Activated CD4-positive, alpha-beta memory T cell treated with anti-CD3 and anti-CD28 coated beads, Interleukin-2, amount 10 ng/mL, durations not matched to agents 7 days and 5 days (primary cell): ENCODE data around the gene RNASE7. TPM values are rescaled to one million over a fixed set of nuclear protein-coding genes. Genes with fewer than 3 reads are reported as not detected.
"Not testable (repeated sequence)": the region's sequence is repeated elsewhere in the genome, so short reads cannot be mapped to it uniquely, and the experiment has no call there.

Experiments used
- CTCF ChIA-PET: fragments of 350-600 bp; sonication (Branson Sonifier 250); formaldehyde crosslinking; loops from one replicate; lab custom pipeline; 2021; ENCODE audit warnings: antibody characterized with exemption, inconsistent platforms; lab: Charles Lee
- POLR2A ChIA-PET: fragments of 350-600 bp; sonication (Branson Sonifier 250); formaldehyde crosslinking; loops from one replicate; lab custom pipeline; 2021; ENCODE audit warnings: antibody characterized with exemption; lab: Charles Lee
- DNase-seq: peaks from one replicate; pipeline ENCODE4 v3.0.0-alpha.2; 2020
- H3K27ac Mint-ChIP-seq: one replicate; pipeline ENCODE4 v1.8.0; 2021; ENCODE audit warnings: mild to moderate bottlenecking, mixed read lengths
- H3K27me3 Mint-ChIP-seq: one replicate; pipeline ENCODE4 v1.8.0; 2021; ENCODE audit warnings: mixed read lengths
- H3K36me3 Mint-ChIP-seq: one replicate; pipeline ENCODE4 v1.8.0; 2021; ENCODE audit warnings: low read depth, mixed read lengths
- H3K4me1 Mint-ChIP-seq: one replicate; pipeline ENCODE4 v1.8.0; 2021; ENCODE audit warnings: mixed read lengths
- H3K4me3 Mint-ChIP-seq: one replicate; pipeline ENCODE4 v1.8.0; 2021; ENCODE audit warnings: mild to moderate bottlenecking, mixed read lengths
- H3K9me3 Mint-ChIP-seq: one replicate; pipeline ENCODE4 v1.8.0; 2021; ENCODE audit warnings: mixed read lengths
- total RNA-seq, 2 experiments: library from RNA; stranded (reverse); gene quantifications; one replicate each; pipeline ENCODE4 v1.2.3, GENCODE V29; 2021

The RNASE7 gene, protein sequence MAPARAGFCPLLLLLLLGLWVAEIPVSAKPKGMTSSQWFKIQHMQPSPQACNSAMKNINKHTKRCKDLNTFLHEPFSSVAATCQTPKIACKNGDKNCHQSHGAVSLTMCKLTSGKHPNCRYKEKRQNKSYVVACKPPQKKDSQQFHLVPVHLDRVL
- total RNA-seq = not detected

DNA sequence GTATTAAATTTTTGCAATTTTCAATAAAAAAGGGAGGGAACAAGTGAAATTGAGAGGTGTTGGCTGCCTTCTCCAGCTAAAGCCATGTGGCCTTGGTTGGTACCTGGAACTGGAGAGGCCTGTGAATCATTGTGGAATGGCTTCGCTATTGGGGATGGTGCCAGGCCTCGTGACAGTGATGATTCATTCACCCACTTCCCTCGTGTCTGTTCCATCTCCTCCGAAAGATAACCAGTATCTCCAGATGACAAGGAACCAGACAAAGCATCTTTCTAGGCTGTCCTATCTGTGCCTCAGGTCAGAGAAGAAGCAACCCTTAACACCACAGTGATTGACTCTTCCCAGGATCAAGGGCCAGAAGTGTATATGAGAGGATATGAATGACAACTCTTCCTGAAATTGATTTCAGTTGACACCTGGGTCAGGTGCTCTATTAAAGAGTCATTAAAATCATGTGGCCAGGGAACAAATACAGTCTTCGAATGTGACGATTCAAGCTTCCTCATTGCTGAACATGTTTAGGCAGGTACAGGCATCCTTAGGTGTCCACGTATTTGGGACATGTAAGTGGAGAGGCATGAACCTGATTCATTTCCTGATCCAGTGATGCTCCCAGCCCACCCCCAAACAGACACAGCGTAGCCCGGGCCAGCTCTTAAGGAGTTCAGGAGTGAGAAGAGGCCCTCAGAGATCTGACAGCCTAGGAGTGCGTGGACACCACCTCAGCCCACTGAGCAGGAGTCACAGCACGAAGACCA, at the start of gene RNASE7:
RNASE7 (plus strand) TSS at position 687 of the 758 bp plus-strand sequence. CDS start 631 bp downstream, outside the sequence.
- H3K4me3 Mint-ChIP-seq = no peak within 1 kb of the TSS
- ChIA-PET POLR2A (no interaction called here), CTCF (interaction anchor here (1.4 to 3.1 kb wide), 3 partner anchors 27 to 63 kb away, joined by 3 to 60 read pairs (median 11); no protein-coding TSS in a partner anchor)
- H3K4me1 Mint-ChIP-seq = peaks cover 7% of the 10 kb centered on the region
- H3K27ac Mint-ChIP-seq = no peak within 1 kb of the TSS
- H3K27me3 Mint-ChIP-seq = peaks cover 17% of the 10 kb centered on the region
- H3K36me3 Mint-ChIP-seq = no peaks in the 10 kb centered on the region
- no peak for DNase-seq
- no peaks in the 10 kb centered on the region for H3K9me3 Mint-ChIP-seq

DNA sequence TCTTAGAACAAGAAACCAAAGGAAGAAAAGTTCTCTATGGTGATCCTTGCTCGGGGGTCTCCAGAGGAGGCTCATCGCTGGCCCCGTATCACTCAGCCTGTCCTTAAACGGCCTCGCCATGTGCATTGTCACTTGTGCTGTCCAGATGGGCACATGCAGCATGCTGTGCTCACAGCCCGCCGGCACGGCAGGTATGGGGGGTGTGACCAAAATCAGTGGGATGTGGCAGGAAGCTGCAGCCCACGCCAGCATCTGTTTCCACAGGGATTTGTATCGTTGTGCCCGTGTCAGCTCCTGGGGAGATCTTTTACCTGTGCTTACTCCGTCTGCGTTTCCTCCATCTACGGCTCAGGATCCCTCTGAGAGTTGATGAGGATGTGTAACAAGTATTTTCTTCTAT, 45.6 kb upstream of the RNASE7 start:
- peaks cover 26% of the 10 kb centered on the region for H3K4me1 Mint-ChIP-seq
- no peak for DNase-seq
- H3K36me3 Mint-ChIP-seq = peaks cover 55% of the 10 kb centered on the region
- no peak overlapping the region for H3K27ac Mint-ChIP-seq
- H3K9me3 Mint-ChIP-seq = no peaks in the 10 kb centered on the region
- POLR2A ChIA-PET = interaction anchor here (1.0 kb wide), 1 partner anchor 108 kb away, joined by 3 read pairs; no protein-coding TSS in a partner anchor
- H3K27me3 Mint-ChIP-seq = no peaks in the 10 kb centered on the region
- CTCF ChIA-PET = interaction anchor here (1.0 to 1.8 kb wide), 3 partner anchors 18 to 108 kb away, joined by 4 to 6 read pairs (median 4); no protein-coding TSS in a partner anchor
- H3K4me3 Mint-ChIP-seq = no peak overlapping the region

DNA sequence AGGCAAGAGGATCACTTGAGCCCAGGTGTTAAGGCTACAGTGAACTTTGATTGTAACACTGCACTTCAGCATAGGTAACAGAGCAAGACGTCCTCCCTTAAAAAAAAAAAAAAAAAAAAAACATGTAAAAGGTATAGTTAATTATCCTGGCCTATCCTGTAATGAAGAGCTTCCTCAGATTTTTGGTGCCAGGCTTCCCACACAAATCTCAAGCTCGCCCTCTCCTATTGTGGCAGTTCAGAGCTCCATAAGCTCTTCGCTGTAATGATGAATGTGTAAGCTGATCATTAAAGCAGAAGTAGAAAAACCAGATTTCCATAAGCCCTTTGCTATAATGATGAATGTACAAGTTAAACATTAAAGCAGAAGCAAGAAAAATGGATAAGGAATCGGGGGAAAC, 45.0 kb upstream of the RNASE7 start:
- CTCF ChIA-PET = interaction anchor here (0.7 to 1.8 kb wide), 5 partner anchors 14 to 179 kb away, joined by 3 to 6 read pairs (median 4); no protein-coding TSS in a partner anchor
- peaks cover 20% of the 10 kb centered on the region for H3K4me1 Mint-ChIP-seq
- no peaks in the 10 kb centered on the region for H3K27me3 Mint-ChIP-seq
- DNase-seq = no peak
- no peaks in the 10 kb centered on the region for H3K9me3 Mint-ChIP-seq
- H3K36me3 Mint-ChIP-seq = peaks cover 51% of the 10 kb centered on the region
- POLR2A ChIA-PET = no interaction called here
- no peak overlapping the region for H3K27ac Mint-ChIP-seq
- no peak overlapping the region for H3K4me3 Mint-ChIP-seq

DNA sequence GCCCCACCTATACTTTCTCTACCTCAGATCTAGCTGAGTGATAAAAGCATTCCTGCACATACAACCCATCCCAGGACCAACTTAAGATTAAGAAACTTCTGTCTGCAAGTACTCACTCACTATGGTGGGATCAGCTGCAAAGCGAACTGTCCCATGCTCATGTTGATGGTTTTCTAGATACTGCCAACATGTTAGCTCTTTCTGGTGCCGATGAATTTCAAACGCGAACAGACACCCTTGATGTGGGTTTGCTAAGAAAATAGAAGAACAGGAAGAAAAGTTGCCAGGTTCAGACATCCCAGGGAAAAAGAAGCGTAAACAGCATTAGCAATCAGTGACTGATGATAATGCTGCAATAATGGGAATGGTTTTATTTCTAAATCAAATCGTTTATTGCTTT, 44.6 kb upstream of the RNASE7 start:
- no peaks in the 10 kb centered on the region for H3K9me3 Mint-ChIP-seq
- H3K4me1 Mint-ChIP-seq = peaks cover 18% of the 10 kb centered on the region
- no peak overlapping the region for H3K27ac Mint-ChIP-seq
- DNase-seq = no peak
- peaks cover 46% of the 10 kb centered on the region for H3K36me3 Mint-ChIP-seq
- ChIA-PET POLR2A (interaction anchor here (1.4 kb wide), 1 partner anchor 17 kb away, joined by 4 read pairs; no protein-coding TSS in a partner anchor), CTCF (interaction anchor here (0.7 to 2.8 kb wide), 7 partner anchors 14 to 180 kb away, joined by 3 to 18 read pairs (median 4); no protein-coding TSS in a partner anchor)
- no peaks in the 10 kb centered on the region for H3K27me3 Mint-ChIP-seq
- H3K4me3 Mint-ChIP-seq = no peak overlapping the region

DNA sequence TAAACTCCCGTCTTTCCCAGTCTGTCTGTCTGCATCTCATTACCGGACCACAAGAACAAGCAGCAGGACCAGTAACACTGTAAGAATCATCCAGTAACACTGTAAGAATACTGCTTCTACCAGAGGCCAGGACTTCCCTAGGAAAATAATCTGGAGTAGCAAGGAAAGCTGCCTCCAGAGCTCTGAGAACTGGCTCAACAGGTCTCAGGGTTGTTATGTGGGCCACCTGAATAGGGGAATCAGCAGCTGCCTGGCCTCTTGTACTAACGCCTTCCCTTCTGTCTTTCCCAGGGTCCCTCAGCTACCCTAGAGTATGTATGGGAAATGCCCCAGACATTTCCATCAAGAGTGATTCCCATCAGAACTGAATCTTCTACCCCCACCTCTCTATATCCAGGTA, 44.0 kb upstream of the RNASE7 start:
- no peak for DNase-seq
- ChIA-PET CTCF (interaction anchor here (0.9 to 3.2 kb wide), 4 partner anchors 17 to 106 kb away, joined by 3 to 18 read pairs (median 9); no protein-coding TSS in a partner anchor), POLR2A (interaction anchor here (1.4 kb wide), 1 partner anchor 17 kb away, joined by 4 read pairs; no protein-coding TSS in a partner anchor)
- H3K4me1 Mint-ChIP-seq = peaks cover 15% of the 10 kb centered on the region
- H3K27ac Mint-ChIP-seq = no peak overlapping the region
- H3K4me3 Mint-ChIP-seq = no peak overlapping the region
- no peaks in the 10 kb centered on the region for H3K9me3 Mint-ChIP-seq
- no peaks in the 10 kb centered on the region for H3K27me3 Mint-ChIP-seq
- peaks cover 41% of the 10 kb centered on the region for H3K36me3 Mint-ChIP-seq

DNA sequence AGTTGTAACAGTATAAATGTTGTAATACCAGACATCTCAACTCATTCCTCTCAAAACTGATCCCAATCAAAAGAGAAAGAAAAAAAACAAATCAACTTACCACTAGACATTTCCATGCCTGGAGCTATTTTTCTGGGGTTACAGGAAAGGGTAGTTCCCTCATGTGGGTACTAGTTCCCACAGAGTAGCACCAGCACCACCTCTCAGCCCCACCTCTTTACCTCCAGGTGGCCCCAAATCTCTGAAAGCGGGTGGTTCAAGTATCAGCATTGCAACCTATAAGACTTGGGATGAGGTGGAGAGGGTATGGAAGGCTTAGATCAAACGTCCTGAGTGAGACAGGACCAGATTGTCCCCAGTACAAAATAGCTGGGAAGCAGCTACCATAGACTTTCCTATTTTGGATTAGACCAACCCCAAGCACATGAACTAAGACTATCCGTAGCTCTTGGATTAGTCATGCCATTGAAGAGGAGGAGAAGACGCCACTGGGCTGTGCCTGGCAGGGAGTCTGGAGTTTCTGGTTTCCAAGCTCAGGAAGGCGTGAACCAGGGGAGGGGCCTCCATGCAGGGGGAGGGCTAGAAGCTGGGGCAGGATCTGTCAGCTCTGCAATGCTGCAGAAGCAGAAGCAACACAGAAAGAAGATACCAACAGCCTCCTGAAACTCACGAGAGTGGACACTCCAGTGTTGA, 43.3 kb upstream of the RNASE7 start, which contains the start of gene SLC39A2:
SLC39A2 (plus strand) TSS at position 620 of the 693 bp plus-strand sequence. CDS start 154 bp downstream, outside the sequence.
- ChIA-PET POLR2A (interaction anchor here (1.4 kb wide), 1 partner anchor 16 kb away, joined by 4 read pairs; no protein-coding TSS in a partner anchor), CTCF (interaction anchor here (0.9 to 3.2 kb wide), 4 partner anchors 16 to 94 kb away, joined by 3 to 18 read pairs (median 8); no protein-coding TSS in a partner anchor)
- Mint-ChIP-seq H3K4me3 (no peak within 1 kb of the TSS), H3K9me3 (no peaks in the 10 kb centered on the region), H3K36me3 (peaks cover 37% of the 10 kb centered on the region), H3K4me1 (peaks cover 13% of the 10 kb centered on the region), H3K27me3 (no peaks in the 10 kb centered on the region), H3K27ac (no peak within 1 kb of the TSS)
- DNase-seq = no peak

DNA sequence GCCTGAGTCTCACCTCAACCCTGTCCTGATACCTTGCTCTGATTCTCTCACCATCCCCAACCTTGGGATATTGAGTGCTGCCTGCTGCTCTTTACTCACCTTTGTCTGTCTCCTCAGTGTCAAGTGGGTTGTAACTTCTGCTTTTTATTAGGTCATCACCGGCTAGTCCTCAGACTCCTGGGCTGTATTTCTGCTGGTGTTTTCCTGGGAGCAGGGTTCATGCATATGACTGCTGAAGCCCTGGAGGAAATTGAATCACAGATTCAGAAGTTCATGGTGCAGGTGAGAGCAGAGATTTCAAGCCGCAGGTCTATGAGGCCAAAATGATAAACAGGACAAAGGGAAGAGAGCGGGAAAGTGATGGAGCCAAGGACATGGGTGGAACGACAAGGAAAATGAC, 42.6 kb upstream of the RNASE7 start:
- no peaks in the 10 kb centered on the region for H3K9me3 Mint-ChIP-seq
- no peak for DNase-seq
- H3K27ac Mint-ChIP-seq = no peak overlapping the region
- POLR2A ChIA-PET = no interaction called here
- CTCF ChIA-PET = interaction anchor here (1.3 to 3.2 kb wide), 3 partner anchors 15 to 93 kb away, joined by 4 to 18 read pairs (median 12); no protein-coding TSS in a partner anchor
- H3K27me3 Mint-ChIP-seq = no peaks in the 10 kb centered on the region
- H3K4me1 Mint-ChIP-seq = peaks cover 9% of the 10 kb centered on the region
- peaks cover 31% of the 10 kb centered on the region for H3K36me3 Mint-ChIP-seq
- no peak overlapping the region for H3K4me3 Mint-ChIP-seq

DNA sequence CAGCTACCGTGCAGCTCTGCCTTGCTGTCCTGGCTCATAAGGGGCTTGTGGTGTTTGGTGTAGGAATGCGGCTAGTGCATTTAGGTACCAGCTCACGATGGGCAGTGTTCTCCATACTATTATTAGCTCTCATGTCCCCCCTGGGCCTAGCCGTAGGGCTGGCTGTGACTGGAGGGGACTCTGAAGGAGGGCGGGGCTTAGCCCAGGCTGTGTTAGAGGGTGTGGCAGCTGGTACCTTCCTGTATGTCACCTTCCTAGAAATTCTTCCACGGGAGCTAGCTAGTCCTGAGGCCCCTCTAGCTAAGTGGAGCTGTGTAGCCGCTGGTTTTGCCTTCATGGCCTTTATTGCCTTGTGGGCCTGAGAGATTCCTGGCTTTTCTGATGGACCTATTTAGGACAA, 40.9 kb upstream of the RNASE7 start:
- Mint-ChIP-seq H3K9me3 (no peaks in the 10 kb centered on the region), H3K27ac (no peak overlapping the region), H3K36me3 (peaks cover 15% of the 10 kb centered on the region), H3K27me3 (no peaks in the 10 kb centered on the region), H3K4me1 (peaks cover 4% of the 10 kb centered on the region), H3K4me3 (no peak overlapping the region)
- POLR2A ChIA-PET = no interaction called here
- CTCF ChIA-PET = interaction anchor here (3.2 to 6.4 kb wide), 2 partner anchors 13 to 30 kb away, joined by 12 to 61 read pairs; no protein-coding TSS in a partner anchor
- no peak for DNase-seq

DNA sequence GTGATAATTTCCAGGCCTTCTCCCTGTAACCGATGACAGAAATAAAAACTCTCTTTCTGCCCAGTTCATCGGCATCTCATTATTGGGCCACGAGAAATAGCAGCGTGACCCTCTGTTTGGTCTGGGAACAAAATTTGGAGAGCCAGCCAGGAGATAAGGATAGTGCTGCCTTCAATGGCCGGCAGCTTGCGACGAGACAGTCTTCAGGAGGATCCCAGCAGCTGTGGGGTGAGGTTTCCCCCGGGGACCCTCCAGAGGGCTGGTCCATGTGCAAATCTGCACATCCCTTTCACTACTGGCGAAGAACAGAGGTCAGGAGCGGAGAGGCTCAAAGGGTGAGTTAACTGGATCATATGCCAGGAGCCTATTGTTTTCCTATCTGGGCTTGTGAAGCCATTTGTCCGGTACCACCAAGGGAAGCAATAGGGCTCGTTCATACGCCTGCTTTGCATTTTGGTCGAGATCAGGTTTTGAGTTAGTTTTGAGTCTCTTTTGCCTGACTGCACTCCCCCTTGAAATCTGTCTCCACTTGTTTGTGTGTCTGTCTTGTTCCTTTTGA, 38.3 kb upstream of the RNASE7 start:
- Mint-ChIP-seq H3K36me3 (no peaks in the 10 kb centered on the region), H3K4me3 (no peak overlapping the region), H3K27me3 (no peaks in the 10 kb centered on the region), H3K9me3 (no peaks in the 10 kb centered on the region), H3K27ac (no peak overlapping the region), H3K4me1 (peaks cover 2% of the 10 kb centered on the region)
- DNase-seq = no peak
- ChIA-PET POLR2A (no interaction called here), CTCF (interaction anchor here (1.4 to 6.4 kb wide), 5 partner anchors 10 to 100 kb away, joined by 4 to 61 read pairs (median 5); partner anchors contain the start of gene RNASE13)

DNA sequence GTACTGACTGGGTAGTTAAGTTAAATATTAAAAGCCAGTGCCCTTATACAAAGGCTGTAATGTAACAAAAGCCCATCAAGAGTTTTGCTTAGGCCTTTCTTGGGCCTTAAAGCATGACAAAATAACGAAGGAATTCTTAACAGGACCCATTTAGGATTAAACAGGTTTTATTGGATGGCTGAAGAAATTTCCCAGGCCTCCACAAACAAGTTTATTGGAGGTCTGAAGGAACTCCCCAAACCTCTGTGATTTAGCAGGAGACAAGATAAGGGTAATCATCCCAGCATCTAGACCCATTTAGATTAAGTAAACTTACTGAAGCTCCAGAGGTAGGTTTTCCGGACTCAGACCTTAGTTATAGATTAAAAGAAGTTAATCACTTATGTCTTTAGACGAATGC, 32.4 kb upstream of the RNASE7 start:
- DNase-seq, H3K36me3 Mint-ChIP-seq, H3K4me1 Mint-ChIP-seq, H3K9me3 Mint-ChIP-seq, H3K27ac Mint-ChIP-seq, POLR2A ChIA-PET, H3K4me3 Mint-ChIP-seq: not testable (repeated sequence)
- H3K27me3 Mint-ChIP-seq = peaks cover 19% of the 10 kb centered on the region
- CTCF ChIA-PET = interaction anchor here (1.1 to 3.4 kb wide), 4 partner anchors 35 to 95 kb away, joined by 3 to 13 read pairs (median 4); no protein-coding TSS in a partner anchor

DNA sequence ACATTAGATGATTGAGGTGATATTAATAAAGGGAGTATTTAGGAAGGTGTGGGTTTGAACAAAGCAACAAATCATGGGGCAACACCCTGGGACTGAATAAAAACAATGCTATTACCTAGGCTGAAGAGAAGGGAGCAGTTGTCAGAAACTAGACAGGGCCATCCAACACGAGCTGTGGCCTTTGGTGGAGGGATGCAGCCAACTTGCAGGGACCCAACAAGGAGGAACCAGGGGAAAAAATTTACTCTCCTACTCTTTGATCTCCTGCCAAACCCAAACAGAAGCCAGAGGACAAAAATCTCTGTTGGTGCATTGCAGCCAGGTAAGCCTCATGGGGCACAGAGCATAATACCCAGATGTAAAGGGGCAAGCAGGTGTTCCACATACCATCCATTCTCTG, 31.0 kb upstream of the RNASE7 start:
- no peak overlapping the region for H3K27ac Mint-ChIP-seq
- DNase-seq = no peak
- no peak overlapping the region for H3K4me3 Mint-ChIP-seq
- POLR2A ChIA-PET = no interaction called here
- CTCF ChIA-PET = interaction anchor here (1.5 to 3.4 kb wide), 7 partner anchors 14 to 94 kb away, joined by 3 to 16 read pairs (median 10); no protein-coding TSS in a partner anchor
- no peaks in the 10 kb centered on the region for H3K4me1 Mint-ChIP-seq
- no peaks in the 10 kb centered on the region for H3K36me3 Mint-ChIP-seq
- peaks cover 19% of the 10 kb centered on the region for H3K27me3 Mint-ChIP-seq
- no peaks in the 10 kb centered on the region for H3K9me3 Mint-ChIP-seq

DNA sequence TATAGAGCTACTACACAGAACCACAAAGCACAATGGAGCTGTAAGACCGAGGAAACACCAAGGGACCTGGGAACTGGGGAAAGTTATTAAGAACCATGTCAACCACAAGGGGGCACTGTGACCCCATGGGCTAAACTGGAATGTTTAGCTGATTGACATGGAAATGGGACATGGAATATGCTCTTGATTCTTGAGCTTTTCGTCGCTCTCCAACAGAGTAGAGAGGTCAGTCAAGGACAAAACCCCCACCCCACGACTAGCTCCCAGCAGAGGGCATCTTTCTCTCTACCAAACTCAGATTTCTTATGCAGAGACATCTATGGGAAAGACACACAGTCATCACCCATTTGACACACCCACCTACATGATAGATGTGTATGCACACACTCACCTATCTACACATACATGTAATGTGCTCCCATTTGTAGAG, 27.4 kb upstream of the RNASE7 start:
- Mint-ChIP-seq H3K27me3 (peaks cover 19% of the 10 kb centered on the region), H3K36me3 (no peaks in the 10 kb centered on the region), H3K4me3 (no peak overlapping the region), H3K4me1 (no peaks in the 10 kb centered on the region), H3K27ac (no peak overlapping the region), H3K9me3 (no peaks in the 10 kb centered on the region)
- DNase-seq = peak; percentile 79
- CTCF ChIA-PET = interaction anchor here (0.7 to 5.3 kb wide), 37 partner anchors 9 to 463 kb away, joined by 3 to 137 read pairs (median 9); partner anchors contain the start of genes RNASE13, RNASE8, SLC39A2 and TMEM253
- POLR2A ChIA-PET = interaction anchor here (0.6 to 2.4 kb wide), 11 partner anchors 16 to 257 kb away, joined by 3 to 23 read pairs (median 4); no protein-coding TSS in a partner anchor
